Dedifferentiated amniotic fluid mesenchymal stem cell (primary cell): ENCODE measurements around the gene CAPN11.

Experiments used
- DNase-seq: peaks from one replicate; pipeline ENCODE4 v3.0.0-alpha.2; 2016; ENCODE audit errors: extremely low spot score

The CAPN11 gene

DNA sequence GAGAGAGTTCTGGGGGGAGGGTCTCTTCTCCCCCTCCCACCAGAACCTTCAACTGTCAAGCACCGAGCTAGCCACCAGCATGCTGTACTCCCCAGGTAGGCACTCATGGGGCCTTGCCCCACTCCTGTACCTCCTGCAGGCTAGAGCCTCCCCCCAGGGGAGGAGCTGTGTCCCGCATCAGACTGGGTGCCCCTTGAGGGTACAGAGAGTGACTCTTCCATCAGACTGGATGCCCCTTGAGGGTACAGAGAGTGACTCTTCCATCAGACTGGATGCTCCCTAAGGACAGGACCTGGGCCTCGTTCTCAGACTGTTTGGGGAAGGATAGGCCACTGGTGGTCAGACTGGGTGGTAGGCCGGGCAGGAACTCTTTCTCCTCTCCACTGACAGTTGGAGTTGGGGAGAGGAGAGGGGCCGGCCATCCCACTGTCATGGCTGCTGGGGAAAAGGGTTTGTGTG lies at the start of gene CAPN11:
Gene CAPN11, plus strand, starts transcription at position 51 of the 459 bp plus-strand sequence. Its CDS starts 29 bp downstream, at position 80.
- DNase-seq = no peak

DNA sequence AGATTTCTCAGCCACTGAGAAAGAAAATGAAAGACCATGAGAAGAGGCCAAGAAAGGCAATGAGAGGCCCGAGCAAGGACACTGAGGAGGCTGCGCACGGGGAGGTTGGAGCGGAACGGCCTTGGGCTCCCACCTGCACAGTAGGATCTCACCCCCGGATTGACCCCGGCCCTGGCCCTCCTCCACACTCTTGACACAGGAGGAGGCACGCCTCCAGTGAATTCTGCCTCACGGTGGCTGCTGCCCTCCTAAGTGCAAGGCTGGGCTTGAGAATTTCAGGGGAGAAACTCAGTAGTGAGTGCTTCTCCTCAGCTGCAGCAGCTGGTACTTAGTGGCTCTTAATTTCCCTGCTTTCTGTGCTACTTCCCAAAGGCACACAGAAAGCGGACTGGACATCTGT lies 49.4 kb upstream of the CAPN11 start:
- DNase-seq = no peak

DNA sequence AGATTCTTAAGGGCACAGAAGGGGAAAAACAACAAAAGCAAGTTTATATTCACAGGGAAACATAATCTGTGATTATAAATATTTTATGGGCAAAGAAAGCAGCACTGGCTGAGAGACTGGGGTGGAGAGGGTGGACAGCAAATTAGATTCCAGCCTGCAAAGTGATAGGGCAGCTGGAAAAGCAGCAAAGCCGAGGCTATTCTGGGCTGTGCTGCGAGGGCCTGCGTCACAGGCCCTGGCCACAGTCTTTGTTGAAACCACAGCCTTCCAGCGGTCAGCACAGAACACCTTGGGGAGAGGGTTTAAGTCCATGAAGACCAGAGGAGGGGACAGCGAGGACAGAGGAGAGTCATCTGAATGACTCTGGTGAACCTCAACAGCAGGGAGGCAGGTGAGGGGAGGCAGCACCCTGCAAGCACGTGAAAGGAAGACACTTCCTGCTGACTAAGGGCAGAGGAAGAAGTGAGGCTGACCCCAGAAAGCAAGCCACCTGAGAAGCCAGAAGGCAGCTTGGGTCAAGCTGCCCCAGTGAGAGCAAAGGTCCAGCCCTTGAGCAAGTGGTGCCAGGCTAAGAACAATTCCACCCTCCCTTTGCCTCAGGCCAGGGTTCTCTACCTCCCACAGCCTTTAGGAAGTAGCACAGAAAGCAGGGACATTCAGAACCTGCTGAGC lies 48.5 kb upstream of the CAPN11 start:
- DNase-seq = no peak

DNA sequence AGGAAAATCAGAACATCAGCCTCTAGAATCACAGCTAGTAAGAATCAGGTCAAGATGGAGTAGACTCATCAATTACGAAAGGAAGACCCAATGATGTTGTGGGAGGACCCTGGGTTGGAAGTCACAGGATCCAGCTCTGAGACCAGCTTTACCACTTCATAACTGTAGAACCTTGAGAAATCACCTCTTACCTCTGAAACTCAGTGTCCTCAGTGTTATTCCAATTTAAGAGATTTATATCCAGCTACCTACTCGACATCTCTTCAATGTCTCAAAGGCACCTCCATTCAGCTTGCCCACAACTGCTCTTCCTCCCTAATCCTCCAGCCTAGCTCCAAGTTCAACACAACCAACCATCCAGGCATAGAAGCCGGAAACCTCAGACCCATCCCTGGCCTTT lies 47.7 kb upstream of the CAPN11 start:
- no peak for DNase-seq

DNA sequence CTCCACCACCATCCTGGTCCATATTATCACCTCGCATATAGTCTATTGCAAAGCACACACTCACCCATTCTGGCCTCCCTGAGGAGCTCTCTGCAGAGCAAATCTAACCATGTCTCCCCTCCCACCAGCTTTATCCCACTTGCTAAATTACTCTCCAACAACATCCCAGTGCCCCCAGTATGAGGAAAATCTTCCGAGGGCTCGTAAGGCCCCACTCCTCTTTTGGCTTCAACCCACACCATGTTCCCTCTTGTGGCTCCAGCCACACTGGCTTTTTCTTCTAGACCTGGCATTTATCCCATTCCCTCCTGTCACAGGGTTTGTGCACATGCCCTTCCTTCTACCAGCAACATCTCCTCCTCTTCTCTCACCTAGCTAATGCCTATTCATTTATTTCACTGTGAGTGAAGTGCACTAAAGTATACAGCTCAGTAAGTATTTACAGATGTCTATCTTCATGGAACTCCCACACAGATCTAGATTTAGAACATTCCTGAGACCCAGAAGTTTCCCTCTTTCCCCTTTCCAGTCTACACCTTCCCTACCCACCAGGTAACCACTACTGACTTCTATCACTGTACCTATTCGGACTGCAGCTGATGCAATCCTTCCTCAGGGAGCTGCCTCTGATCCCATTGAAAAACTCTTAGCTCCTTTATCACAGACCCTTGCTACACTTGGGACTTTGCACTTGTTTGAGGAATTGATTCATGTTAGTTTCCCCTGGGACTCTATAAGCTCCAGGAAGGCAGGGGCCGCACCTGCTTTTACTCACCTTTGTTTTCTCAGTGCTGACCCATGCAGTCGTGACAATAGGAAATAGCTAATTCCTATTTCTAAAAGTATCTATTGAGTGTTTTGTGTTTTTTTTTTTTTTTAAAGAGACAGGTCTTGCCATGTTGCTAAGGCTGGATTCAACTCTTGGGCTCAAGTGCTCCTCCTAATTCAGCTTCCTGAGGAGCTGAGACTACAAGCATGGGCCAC lies 46.9 kb upstream of the CAPN11 start:
- DNase-seq = no peak

DNA sequence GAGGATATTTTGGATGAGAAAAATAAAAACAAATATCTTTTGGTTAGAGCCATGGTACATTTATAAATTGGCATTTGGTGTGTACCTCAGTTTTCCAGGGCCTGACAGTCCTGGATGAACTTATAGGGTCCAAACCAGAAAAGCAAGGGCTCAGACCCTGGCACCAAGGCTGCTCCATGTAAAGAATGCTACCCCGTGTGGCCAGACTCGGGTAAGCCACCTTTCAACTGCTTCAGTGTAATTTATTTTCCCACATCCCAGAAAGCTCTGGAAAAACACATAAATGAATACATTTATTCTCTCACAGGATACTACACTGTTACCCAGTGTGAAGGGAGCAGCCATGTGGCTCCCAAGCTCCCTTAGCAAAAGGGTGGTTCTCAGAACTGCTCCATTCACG lies 45.2 kb upstream of the CAPN11 start:
- no peak for DNase-seq

DNA sequence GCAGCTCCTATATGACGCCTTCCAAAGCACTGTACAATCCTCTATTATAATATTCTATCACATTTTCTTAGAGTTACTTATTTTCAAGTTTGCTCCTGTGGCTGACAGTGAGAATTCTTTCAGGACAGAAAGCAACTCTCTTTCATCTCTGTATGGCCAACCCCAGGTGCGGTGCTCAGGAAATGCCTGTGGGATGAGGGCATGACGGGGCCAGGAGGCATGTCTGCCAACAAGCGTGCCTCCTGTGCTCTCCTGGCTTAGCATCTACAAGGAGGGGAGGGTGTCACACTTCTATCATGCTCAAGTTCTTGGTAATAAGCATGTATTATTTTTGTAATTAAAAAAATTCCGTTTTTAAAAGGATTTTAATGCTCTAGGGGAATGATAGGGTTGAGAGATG lies 42.8 kb upstream of the CAPN11 start:
- no peak for DNase-seq

DNA sequence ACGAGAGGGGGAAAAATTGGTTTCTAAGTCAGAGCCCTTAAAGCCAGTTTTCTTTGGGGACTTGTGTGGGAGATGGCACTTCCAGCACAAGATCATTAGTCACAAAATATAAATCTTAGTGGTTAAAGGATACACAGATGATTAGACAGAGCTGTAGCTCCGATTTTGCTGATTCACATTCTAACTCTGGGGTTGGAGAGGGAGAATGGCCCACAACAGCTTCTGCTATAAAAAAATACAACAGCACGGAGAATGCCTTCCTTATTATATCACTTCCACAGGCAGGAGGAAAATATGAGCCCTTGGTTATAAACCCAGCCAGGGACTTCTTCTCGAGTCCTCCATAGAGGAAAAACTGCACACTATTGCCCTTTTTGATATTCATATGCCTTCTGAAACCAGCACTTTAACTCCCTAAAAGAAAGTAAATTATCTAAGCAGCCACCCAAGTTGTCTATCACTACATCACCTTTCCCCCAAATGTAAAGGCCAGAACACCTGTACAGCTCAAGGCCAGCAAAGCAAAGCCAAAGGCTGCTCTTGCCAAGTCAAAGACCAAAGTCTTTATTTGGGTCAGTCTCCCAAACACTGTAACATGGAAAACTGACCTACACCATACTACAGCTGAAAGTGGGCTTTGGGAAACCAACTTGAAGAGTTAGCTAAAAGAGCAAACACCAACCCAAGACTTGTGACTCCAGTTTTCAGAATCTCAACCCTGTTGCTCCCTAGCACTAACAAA lies 41.8 kb upstream of the CAPN11 start:
- peak; percentile 86 for DNase-seq

DNA sequence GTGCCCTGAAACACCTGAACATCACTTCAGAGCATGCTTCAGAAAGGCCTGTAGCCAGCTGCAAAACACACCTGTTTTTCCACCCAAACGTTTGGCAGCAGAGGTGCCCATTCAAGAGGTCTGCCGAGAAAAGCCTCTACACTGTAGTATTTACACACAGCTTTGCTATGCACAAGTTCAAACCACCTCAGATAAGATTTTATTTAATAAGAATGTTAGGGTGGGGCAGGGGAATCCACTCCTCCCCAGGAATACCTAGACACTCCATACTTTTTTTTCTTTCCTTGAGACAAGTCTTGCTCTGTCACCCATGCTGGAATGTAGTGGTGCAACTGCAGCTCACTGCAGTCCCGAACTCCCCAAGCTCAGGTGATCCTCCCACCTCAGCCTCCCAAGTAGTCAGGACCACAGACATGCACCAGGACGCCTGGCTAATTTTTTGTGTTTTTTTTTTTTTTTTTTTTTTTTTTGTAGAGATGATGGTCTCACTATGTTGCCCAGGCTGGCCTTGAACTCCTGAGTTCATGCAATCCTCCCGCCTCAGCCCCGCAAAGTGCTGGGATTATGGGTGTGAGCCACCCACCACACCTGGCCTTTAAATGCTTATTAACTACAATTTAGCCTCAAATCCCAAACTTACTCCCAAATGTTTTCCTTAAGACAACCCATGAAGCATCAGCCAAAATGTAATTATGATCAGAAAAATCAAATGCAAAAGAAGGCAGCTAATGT lies 41.1 kb upstream of the CAPN11 start:
- DNase-seq = no peak

DNA sequence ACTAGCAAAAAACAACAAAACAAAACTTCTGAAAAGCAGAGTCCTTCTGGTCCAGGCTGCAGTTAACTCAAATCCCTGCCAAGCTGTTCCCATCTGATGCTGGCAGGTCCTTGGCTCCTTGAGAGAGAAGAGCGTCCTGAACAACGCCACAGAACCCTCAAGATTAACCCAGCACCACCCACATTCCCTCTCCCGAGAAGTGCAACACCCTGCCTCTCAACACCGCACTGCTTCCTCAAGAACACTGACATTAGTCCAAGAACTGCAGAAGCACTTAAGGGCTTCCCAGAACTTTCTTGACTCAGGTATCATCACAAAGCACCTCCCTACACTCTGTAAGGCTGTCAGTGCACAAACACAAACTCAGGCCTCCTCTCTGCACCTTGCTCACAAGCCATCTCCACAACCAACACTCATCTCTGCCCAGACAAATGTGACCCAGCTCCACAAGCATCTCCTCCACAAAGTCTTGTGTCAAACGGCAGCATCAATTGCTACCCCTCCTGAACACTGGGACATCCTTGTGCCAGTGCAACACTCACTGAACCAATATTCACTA lies 38.8 kb upstream of the CAPN11 start:
- no peak for DNase-seq

DNA sequence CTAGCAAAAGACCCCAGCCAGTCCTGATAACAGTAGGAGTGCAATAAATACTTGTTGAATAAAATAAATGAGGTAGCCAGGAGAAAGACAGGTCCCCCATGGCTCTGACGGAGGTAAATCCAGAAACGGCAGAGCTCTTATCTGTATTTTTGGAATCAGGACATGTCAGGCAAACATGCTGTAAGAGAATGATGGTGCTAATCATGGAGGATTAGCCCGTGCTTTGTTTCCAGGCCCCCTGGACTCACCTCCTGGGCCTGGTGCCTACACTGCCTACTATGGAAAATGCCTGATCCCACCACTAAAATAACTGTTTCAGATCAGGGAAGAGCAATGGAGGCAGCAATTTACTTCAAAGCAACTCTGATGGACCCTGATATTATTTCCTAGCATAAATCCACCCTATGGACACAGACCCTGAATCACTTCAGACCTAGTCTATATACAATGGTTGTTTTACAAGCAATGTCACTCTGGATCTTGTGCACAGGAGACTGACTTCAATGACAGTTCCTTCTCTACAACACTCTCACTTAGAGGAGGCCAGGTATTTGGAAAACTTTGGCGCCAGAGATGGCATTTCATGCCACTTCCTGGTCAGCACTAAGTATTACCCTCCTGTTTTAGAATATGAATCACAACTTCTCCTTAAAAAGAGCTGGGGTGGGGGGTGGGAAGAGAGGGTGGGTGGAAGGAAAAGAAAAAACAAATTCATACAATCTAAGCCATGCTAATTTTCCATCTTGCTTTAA lies 37.8 kb upstream of the CAPN11 start:
- no peak for DNase-seq

DNA sequence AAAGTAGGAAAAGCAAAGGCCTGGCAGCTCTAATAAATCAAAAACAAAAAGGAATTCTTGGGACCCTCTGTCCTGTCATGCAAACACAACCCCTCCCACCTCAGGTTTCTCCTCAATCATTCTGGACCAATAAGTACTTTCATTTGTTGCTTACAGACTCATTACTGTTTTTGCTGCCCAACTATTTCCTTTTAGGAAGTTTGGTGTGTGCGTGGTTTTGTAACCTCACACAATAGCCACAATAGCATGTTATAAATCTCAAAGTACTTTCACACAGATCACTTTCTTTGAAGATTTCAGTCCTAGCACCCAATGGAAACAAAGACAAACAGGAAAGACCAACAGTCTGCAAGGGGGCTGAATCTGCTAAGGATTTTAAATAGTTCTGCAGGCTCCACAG lies 35.8 kb upstream of the CAPN11 start:
- no peak for DNase-seq

DNA sequence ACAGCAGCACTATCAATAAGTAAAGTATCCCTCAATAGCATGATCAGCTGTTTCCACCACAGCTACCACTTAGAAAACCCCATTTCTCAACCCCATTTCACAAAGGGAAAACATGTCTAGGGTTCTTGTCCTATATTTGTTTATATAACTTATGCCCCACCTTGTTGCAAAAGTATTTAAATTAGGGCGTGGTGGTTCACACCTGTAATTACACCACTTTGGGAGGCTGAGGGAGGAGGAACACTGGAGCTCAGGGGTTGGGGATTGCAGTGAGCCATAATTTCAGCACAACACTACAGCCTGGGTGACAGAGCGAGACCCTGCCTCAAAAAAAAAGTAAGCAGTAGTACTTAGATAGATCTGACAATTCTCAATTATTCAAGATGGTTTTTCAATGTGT lies 35.1 kb upstream of the CAPN11 start:
- DNase-seq = no peak

DNA sequence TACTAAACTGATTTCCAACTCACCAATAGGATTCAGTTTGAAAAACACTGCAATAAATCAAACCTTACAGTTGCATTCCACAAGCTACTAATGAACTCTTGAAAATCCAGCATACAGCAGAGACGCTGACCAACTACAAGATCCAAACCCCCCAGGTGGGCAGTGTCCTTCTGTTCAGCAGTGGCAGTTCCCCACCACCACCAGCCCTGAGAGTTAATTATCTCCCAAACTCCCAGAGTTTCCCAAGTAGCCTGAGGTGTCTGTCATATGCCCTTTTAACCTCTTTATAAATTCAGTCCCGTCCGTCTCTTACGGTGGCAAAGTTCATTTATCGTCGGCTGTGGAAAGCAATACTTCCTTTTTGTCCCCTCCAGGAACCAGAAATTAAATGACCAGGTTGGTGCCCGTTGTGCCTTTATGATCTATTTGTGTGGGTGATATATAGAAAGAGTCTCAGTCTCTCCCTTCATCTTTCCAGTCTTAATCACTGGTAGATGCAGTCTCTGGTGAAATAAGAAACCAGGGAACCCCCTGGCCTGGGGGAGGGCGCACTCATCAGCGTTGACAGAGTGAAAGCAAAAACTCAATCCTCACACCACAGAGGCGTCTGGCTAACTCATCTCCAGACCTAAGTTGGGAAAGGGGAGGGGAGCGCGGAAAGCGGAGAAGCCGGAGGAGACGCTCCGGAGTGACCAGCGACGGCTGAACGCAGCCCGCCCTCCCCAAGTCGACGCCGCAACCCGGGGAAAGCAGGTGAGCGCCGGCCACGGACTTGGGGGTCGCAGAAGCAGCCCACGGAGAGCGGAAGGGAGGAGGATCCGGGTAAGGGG lies 32.1 kb upstream of the CAPN11 start:
- peak; percentile 64 for DNase-seq

DNA sequence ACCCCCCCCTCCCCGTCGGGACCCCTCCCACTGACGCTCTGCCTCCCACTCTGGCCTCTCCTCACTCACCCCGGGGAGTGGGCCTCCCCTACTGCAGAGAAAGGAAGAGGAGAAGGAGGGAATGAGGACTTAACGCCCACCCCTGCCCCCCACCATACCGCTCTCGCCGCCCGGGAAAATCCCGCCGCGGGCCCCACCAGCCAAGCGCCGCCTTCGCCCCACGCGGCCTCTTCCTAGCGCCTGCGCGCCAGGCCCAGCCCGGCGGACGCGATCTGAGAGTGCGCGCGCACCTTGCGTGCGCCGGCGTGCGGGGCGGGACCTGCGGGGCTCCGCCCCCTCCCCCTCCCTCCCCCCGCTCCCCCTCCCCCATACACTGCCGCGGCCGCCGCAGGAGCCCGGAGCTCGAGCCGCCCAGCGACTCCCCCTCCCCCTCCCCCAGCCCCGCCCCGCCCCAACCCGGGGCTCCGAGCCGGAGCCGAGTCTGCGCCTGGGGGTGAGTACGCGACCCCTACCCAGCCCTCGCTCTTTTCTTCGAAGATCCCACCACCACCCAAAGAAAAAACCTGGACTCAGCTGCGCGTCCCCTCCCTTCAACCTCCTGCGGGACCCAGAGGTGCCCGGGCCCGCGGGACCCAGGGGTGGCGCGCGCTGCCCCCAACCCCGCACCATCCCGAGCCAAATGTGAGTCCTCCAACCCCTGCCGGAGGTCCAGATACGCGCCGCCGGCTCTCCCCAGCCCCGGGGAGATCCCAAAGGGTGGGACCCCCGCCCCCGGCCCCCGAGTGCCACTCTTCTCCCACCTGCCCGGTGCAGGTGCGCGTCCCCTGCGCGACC lies 31.2 kb upstream of the CAPN11 start, which contains the start of the genes MRPL14 and TMEM63B:
Gene MRPL14, minus strand, starts transcription at position 267 of the 834 bp plus-strand sequence. CDS start 10,841 bp downstream, outside the sequence.
Gene TMEM63B, plus strand, starts transcription at position 369 of the 834 bp plus-strand sequence. CDS start 7,031 bp downstream, outside the sequence.
- peak; percentile 76 for DNase-seq

DNA sequence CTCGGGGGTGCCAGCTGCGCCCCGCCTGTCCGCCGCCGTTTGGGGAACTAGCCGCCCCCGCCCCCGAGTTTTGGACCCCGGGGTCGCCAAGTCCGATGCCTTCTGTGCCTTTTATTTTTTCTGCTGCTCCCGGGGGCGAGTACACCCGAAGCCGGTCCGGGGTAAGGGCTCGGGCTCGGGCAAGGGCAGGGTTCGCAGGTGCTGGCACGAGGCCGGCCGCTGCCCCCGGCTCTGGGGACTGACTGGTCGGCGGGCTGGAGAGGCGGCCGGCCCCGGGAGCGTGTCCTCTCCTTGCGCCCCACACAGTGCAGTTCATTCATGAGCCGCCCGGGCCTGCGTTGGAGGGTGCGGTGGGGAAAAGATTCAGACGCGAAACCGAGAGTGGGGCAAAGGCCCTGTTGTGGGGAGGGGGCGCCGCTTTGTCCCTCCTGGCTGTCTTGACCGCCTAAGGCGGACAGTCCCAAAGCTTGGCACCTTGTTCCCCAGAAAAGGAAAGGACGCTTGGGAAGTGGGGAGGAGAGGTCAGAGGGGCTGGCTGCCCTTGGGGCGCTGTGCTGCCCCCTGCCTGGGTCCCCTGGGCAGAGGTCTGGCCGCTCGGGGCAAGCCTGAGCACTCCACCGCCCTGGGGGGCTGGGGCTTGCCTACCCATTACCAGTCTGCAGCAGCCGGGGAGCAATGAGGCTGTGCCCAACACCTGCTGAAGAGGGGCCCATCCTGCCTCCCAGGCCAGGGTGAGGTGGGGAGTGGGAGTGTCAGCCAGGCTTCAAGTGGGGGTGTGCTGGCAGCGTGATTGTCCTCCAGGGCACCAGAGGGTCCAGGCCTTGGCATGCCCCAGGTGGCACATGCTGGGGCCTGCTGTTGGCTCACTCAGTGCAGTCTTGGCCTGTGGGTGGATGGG lies 30.4 kb upstream of the CAPN11 start:
- no peak for DNase-seq

DNA sequence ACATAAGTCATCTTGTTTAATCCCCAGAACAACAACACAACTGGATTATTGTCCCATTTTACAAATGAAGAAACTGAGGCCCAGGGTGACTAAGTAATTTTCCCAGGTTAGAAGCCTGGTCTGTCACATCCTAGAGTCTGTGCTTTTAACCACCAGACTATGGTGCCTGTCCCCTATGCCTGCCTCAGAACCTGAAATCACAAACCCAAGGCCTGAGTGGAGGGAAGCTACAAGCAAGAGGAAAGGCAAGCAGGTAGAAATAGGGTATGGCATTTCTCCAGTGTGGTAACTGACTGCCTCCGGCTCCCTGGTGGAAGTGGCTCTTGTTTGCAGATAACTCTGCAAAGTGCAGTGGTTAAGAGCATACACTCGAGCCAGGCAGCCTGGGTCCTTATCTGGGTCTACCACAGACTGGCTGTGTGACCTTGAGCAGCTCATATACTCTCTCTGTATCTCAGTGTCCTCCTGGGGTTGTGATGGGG lies 28.7 kb upstream of the CAPN11 start:
- no peak for DNase-seq
